Measurements from ENCODE around the gene TGM2.

The TGM2 gene

DNA sequence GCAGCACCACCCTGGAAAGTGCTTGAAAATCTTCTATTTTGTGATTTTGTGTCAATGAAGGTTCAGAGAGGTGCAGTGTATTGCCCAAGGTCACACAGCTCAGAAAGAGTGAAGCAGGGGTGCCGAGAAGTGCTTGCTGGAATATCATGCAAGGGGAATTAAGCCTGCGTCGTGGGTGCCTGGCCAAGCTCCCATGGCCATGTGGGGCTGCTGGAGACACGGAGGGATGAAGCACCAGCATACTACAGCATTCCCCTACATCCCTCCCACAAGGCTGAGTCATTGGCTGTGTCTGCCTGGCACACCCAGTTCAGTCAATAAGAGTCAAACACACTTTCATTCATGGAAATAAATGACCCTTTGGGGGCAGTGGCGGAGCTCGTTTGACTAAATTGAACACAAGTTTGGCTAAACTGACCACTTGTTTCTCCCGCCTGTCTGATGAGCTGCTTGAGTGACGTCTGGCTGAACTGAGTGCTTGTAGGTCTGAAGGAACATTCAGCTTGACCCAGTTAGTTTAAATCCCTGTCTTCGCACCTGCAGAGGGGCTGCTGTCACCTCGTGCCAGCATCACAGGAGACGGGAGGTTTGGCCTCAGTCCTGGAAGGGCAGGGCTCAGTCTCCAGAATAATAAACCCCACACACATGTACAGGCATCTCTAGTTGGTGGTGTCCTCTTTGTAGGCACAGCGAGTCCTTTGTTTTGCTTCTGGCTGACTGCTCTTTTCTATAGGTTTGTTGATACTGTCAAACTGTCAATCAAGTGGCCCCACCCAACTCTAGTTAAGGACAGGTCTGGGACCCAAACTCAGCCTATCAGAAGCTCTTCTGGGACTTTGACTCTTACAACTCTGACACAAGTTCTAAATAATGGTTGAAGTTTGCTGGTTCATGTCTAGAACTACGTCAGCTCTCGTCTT, 8.4 kb upstream of the TGM2 start:
- DNase-seq, result no peak

DNA sequence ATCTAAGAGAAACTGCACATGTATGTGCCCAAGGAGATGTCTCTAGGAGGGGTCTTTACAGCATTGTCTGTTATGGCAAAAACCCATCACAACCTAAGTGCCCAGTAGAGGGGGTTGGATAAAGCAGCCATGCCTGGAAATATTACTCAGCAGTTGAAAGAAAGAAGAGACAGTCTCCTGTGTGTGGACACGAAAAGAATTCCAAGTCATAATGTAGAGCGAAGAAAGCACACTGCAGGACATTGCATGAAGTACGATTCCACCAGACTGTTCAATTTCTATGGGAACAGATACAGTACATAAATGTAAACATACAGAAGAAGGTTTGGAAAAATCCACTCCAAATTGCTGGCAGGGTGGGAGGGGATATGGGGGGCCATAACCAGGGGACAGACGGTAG, 7.3 kb upstream of the TGM2 start:
- no peak for DNase-seq

DNA sequence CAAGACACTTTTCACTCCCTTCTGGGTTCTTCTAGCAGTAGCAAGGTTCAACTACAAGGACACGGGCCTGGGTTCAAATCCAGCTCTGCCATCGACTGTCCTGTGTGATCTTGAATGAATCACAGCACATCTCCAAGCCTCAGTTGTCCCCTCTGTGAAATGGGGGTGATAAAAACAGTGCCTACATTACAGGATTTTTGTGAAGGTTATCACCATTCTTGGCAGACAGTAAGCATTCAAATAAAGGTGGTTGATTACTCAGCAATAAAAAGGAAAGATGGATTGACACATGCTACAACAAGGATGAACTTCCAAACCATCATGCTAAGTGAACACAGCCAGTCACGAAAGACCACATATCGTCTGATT, 6.6 kb upstream of the TGM2 start:
- no peak for DNase-seq

DNA sequence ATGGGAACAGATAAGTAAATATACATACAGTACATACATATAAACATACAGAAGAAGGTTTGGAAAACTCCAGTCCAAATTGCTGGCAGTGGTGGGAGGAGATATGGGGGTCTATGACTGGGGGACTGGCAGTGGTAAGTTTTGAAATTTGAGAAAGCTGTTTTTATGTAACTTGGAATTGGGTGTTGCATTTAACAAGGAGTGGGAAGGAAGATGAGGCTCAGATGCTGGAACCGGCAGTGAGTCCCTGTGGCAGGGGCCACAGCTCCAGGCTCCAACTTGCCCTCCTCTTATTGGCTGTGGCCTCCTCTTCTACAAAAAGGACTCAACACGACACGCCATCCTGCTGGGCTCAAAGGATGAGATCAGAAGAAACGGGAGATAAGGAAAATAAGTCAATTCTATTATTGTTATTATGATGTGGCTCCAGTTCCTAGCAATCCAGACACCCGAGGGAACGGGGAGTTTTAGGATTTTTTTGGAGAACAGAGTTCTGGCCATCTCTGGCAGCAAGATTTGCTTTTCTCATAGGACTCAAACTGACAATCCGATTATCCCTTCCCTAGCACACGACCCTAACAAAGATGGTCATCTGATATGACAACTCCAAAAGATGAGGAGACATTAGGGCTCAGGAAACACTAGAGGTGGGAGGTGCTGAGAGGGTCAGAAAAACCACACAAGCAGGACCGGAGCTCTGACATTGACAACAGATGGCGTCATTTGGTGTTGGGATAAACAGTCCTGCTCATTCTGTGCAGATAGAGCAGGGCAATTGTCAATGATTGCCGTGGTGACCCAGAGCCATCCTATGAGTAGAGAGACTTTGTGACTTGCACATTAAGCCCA, 6.0 kb upstream of the TGM2 start:
- DNase-seq, result no peak

DNA sequence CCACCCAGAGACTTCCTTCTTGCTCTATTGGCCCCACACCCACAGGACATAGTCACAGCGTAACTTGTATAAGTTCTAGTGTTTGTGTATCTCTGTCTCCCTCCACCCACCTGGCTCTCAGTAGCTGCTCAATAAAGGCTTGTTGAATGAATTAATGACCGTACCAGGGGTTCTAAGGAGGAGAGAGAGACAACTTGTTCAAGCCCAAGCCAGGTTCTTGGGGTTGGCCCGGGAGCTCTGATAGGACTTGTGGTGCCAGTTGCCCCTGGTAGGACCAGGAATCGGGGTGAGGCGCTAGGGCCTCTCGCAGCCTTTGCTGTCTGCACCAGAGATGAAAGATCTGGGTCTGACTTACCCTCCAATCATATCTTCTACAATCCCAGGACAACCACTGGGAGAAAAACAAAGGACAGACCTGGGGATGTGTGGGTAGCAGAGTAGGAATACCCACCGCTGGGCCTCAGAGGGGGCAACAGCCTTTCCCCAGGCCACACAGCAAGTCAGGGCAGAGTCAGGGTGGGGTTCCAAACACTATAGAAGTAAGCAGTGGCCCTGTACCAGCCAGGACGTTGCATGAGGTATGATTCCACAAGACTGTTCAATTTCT, 5.3 kb upstream of the TGM2 start:
- DNase-seq, result no peak

DNA sequence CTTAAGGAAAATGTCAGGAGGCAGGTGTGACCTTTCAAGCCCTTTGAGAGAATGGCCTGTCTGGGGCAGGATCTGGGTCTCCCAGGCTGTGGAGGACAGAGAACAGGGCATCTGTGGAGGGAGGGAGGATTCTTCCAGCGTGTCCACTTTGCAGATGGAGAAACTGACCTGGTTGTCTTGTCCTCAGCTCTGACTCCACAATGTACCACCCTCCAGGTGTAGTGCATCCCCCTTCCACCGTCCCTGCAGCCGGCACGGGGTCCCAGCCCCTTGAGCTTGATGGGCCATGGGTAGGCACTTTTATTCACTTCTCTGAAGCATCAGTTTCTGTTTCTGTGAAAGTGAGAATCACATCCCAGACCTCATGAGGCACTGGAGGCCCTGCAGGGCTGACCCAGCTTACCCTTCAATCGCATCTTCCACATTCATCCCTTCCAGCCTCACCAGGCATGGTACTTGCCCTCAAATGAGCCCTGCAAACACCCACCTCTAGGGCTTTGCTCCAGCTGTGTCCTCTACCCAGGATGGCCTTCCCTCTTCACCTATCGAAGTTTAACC, 4.6 kb upstream of the TGM2 start:
- no peak for DNase-seq

DNA sequence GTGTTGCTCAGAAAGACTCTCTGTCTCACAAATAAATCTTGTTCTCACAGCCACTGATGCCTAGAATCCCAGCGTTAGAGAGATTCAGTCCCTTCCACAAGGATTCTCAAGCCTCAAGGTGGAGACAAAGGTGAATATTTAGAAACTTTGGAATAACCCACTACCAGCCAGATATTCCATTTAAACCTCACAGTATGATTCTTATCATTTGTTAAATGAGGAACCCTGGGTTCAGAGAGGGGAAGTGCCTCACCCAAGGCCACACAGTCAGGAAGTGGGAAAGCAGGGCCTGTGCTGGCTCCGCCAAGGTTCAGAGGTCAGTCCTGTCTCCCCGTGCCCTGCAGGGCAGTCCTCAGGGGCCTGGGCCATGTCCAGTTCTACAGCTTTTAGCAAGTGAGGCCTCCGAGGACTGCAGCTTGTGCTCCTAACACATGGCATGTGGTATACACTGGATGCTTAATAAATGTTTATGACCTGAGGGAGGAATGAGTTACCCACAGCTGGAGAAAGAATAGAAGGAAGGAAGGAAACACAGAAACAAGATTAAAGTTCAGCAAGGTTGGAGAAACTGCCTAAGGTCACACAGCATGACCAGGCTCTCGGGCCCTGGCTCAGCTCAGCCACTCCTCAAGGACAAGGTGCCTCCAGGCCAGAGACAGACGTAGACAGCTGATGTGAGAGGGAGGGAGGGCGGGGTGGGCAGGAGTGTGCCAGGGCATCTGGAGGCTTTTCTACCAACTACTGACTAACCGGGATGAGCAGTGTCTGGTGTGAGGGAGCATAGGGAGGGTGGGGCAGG, 3.9 kb upstream of the TGM2 start:
- DNase-seq, result no peak

DNA sequence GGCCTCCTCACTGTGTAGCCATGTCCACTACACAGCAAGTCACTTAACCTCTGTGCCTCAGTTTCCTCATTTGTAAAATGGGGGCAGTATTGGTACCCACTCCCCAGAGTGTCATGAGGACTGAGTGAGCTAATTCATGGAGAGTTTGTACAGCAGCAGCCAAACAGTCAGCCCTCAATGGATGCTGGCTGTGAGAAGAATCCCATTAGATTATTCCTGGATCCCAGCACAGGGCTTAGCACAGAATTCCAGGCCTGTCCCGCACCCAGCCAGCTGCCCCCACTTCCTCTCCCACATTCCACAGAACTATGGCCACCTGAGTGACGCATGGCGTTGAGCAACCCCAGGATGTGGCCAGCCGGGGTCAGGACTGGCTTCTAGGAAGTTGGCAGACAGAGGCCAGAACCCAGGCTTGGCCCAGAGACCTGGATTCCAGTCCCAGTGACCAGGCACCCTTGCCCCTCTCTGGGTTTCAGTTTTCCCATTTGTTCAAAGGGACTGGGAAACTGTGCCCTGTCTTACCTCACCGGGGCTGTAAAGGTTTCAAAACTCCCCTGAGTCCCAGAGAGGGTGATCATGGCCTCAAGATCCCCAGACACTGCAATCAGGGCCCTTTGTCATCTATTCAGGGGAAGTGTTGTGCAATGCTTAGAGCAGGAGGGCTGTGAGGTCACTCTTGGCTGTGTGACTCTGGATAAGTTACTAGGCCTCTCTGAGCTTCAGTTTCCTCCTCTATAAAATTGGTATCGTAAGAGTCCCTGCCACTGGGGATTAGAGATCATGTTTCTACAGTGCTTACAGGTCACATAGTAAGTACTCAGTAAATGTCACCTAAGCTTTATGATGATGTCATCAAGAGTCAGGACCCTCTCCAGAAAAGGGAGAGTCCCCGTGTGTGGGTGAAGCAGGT, 3.0 kb upstream of the TGM2 start:
- DNase-seq, result no peak

DNA sequence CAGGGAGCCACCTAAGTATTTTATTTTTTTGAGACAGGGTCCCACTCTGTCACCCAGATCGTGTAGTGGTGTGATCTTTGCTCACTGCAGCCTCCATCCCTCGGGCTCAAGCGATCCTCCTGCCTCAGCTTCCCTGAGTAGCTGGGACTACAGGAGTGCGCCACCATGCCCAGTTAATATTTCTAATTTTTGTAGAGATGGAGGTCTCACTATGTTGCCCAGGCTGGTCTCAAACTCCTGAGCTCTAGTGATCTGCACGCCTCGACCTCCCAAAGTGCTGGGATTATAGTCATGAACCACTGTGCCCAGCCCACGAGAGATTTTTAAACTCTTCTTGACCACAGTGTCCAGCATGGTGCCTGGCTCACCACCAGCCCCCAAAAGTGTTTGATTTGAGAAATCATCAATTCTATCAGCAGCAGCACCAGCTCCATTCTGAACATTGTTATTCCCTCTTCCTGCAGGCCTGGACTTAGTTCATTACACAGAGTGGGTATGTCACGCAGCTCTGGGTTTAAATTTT, 2.3 kb upstream of the TGM2 start:
- no peak for DNase-seq

DNA sequence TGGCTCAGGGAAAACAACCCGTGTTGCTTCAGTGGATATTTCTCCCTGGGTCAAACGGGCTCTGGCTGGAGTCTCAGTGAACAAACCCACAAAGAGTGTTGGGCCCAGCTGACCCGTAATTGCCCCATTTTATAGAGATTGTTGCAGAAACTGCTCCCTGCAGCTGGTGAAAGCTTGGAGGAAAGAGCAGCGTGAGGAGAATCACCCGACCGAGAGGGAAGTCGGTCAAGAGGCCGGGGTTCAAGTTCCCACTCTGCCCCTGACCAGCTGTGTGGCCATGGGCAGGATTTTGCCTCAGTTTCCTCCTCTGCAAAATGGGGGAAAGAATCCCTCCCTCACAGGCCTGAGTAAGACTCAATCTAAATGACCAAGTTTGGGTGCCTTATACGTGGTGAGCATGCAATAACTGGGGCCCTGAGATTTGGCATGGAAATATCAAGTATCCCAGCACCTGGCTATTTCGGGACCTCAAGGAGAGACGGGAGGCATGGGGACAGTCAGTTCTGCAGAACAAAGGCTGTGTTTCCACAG, 1.7 kb upstream of the TGM2 start:
- no peak for DNase-seq

DNA sequence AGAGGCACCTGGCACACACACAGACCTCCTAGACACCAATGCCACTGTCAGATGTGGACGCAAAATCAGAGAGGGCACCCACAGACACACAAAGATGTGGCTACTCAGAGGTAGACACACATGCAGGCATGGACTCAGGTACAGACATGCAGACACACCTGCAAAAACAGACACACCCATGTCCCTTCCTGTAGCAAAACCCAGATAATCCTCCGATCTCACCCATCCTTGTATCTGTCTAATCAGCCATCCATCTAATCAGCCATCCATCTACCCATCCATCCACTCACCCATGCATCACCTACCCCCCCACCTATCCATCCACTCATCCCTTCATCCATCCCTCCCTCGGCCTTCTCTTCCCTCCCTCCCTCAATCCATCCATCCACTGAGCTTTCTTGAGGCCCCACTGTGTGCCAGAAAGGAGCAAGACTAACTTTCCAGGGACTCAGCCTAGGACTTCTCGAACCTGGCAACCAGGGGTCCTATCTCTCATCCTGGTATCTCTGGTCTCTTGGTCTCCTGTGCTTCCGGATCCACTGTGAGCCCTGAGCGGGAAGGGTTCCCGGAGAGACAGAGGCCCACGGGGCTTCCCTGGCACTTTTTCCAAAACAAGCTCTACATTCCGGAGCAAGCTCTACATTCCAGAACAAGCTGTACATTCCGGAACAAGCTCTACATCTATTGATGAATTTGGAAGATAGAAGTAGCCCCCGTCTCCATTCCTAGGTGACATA, 1.1 kb upstream of the TGM2 start:
- no peak for DNase-seq

DNA sequence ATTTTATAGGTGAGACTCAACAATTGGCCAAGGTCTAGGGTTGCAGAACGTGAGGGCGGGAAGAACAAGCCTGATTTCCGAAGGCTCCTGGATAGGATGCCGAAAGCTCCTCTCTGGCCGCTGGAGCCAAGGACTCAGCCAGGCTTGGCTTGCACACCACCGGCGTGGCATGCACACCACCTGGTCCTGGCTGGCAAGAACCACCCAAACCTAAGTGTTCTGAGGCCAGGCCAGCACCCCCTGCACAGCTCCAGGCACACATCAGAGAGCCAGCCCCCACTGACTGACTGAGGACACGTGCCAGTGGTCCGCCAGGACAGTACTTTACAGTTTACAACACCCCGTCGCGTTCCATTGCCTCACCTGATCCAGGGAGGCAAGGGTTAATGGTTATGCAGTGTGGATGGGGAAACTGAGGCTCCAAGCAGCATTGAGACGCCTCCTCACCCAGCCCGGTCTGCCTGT, 414 bp downstream of the TGM2 start:
- DNase-seq, result no peak

DNA sequence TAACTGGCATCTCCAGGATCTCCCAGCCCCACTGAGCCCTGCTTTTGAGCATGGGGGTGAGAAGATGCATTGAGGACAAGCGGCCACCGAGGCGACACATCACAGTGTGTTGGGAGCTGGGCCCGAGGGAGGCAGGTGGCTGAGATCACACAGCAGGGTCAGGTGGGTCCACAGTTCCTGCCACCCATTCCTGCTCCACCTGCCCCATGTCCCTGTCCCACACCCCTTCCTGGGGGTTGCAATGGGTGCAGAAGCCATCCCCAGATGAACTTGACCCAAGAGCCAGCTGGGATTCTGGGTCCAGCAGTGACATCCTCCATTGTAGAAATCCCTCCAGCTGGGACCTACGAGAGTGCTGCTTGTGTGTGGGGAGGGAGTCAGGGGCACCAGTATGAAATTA, 1.0 kb downstream of the TGM2 start:
- DNase-seq, result no peak

DNA sequence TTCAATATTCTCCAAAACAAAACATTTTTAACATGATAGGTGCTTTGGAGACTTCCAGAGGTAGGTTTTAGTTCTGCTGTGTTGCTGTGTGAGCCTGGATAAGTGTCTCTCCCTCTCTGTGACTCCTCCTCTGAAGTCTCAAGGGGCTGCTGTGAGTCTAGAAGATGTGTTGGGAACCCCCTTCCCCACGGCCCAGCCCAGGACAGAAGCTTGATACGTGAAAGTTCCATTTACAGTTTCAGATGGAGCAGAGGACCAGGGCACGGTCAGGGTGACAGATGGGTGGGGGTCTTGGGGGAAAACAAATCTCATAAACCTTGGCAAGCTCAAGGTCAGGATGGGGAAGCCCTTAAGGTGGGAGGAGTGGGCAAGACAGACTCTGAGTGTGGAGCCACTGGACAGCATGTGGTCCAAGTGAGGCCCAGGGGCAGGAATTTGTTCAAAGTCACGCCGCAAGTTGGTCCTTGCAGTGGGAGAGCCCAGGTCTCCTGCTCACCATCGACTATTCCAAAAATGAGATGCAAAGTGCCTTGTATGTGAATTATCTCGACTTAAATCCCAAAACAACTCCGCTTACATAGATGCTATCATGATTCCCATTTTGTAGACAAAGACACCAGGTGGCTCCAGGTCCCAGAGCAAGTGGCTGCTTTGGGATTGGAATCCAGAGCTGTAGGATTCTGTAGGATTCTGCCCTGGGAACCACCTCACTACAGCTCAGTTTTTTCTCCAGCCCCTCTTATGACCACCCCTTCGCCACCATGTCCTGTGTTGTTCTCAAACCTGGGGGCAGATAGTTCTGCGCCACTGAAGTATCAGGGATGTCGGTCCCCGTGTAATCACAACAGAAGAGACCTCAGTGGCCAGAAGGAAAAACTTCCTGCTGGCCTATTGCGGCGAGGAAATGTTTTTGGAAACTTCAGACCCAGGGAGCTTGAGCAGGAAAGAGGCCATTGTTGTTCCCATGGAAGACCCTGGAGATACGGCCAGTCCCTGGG, 1.9 kb downstream of the TGM2 start:
- DNase-seq, result no peak

DNA sequence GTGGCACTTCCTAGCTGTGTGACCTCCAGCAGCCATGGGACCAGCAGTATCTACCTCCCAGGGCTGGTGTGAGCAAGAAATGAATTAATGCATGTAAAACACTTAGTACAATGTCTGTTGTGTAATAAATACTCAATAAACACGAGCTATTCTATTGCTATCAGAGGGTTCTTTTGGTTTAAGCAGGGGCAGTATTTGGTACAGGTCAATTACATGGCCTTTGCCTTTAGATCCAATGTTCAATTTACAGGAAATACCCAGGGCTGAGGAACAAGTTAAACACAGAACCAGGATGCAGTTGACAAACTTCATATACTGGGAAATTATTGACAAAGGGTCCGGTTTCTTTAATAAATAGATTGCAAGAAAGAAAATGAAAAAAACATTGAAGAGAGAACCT, 2.9 kb downstream of the TGM2 start:
- DNase-seq, result no peak

DNA sequence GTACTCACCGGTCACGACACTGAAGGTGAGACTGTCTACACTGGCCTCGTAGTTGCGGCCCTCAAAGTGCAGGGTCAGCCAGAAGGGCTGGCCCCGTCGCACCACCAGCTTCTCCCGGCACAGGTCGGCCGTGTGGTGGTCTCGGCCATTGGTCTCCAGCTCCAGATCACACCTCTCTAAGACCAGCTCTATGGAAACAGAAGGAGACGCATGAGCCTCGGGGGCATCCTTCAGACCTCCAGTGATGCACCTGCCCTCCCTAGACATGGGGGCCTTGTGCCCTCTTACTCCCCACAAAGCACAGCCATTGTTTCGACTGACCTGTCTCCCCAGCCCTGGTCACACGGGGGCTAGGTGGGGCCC, 3.7 kb downstream of the TGM2 start:
- no peak for DNase-seq

DNA sequence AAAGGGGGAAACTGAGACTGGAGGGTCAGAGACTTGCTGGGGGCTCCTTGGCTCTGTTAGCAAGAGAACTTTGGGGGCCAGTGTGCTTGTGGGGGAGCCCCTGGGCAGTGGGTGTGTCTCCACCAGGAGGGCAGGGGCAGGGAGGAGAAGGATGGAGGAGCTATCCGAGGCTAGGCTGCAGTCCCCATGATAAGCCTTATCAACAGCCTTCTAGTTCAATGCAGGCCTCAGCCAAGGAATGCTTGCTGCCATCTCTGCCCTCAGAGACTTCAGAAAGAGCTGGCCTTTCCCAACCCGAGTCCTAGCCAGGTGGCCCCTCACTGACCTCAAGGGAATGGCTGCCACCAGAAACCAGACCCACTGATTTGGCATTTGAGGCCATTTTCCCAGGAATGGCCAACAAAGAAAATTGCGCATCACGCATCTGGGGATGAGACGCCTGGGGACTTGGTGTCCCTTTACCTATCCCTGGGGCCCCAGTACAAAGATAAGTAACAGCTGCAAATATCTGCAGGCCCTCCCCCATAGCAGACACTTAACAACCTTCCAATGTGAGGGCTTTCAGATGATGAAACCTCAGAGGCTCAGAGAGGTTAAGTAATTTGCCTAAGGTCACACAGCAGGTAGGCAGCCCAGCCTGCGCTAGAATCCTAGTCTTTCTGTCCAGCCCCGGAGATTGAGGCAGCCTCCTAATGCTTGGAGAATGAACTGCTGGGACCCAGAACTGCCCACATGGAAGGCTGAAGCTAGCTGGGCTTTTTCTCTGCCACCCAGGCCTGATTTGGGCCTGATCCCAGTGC, 4.9 kb downstream of the TGM2 start:
- DNase-seq, result no peak

DNA sequence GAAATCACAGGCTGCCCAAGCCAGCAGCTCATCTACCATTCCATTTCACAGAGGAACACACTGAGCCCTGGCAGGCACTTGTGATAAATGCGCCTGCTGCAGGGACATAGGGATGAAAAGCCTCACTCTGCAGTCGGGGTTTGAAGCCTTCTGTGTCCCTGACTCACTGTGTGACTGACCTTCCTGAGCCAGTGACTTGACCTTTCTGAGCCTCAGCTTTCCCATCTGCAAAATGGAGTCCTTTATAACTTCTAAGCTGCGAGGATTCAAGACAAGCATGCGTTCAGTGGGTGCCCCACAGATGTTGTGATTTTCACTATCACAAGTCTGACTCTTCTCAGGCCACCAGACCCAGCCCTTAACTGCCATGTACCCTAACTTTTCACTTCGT, 5.5 kb downstream of the TGM2 start:
- no peak for DNase-seq

Measured in NCI-H1694 treated with DMSO at 0.1 percent for 48 hours (cell line).